Muscle layer of colon (tissue), 2 donors: ENCODE measurements around the gene NUDC.
"Not testable (repeated sequence)": the region's sequence is repeated elsewhere in the genome, so short reads cannot be mapped to it uniquely, and the experiment has no call there.

Experiments
- H3K27ac ChIP-seq: one replicate; pipeline ENCODE4 v1.7.0; 2013; ENCODE audit warnings: low read depth, mild to moderate bottlenecking, low read length, moderate library complexity
- H3K27me3 ChIP-seq, 2 donors: one replicate each; pipeline ENCODE4 v1.7.0; 2013; ENCODE audit warnings: low read length in 2 of 2, mild to moderate bottlenecking in 2 of 2; ENCODE audit not compliant: insufficient read depth in 2 of 2, control insufficient read depth in 1 of 2
- H3K36me3 ChIP-seq: one replicate; pipeline ENCODE4 v1.7.0; 2013; ENCODE audit warnings: mild to moderate bottlenecking, low read length; ENCODE audit not compliant: insufficient read depth
- H3K4me1 ChIP-seq: one replicate; pipeline ENCODE4 v1.7.0; 2013; ENCODE audit warnings: mild to moderate bottlenecking, low read length; ENCODE audit not compliant: insufficient read depth
- H3K4me3 ChIP-seq, 2 donors: one replicate each; pipeline ENCODE4 v1.7.0; 2013; ENCODE audit warnings: low read length in 2 of 2, low read depth in 1 of 2, mild to moderate bottlenecking in 1 of 2, moderate library complexity in 1 of 2
- H3K9ac ChIP-seq: one replicate; pipeline ENCODE4 v1.7.0; 2013; ENCODE audit warnings: low read length
- H3K9me3 ChIP-seq: one replicate; pipeline ENCODE4 v1.7.0; 2013; ENCODE audit warnings: mild to moderate bottlenecking, low read length
- donor health status: abdominal sarcoma.
- donor health status: Adenocarcinoma of cecum.

Gene NUDC

DNA sequence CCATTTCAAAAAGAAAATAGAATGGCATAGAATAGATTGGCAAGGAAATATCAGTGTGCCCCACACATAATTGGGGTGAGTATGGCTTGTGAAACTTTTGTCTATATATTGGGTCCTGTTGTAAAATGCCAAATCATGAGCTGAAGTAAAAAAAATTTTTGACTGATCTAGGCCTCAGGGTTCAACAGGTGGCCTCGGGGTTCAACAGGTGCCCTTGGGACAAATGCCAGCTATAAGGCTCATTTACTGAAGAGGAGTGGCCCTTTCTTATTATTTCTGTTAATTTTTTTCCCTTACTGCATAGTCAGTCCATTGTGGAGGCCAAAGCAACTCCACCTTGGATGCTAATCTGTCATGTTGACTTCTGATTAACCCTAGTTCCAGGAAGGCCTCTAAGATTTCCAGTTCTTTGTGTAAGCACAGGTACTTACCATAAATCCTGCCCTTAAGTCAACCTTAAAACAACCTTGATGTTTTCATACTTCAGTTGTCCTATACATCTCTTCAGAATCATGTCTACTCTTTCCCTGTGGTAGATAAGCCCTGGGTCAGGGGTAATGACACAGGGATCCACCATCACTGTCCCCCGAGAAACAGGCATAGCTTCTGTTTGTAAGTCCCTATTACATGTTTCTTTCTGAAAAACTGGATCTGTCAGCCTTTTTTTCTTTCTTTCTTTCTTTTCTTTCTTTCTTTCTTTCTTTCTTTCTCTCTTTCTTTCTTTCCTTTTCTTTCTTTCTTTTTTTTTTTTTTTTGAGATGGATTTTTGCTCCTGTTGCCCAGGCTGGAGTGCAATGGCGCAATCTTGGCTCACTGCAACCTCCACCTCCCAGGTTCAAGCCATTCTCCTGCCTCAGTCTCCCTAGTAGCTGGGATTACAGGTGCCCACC is 55.3 kb downstream of the NUDC start:
- H3K9ac ChIP-seq, result no peak overlapping the region
- no peaks in the 10 kb centered on the region for H3K9me3 ChIP-seq
- H3K36me3 ChIP-seq, result no peaks in the 10 kb centered on the region
- no peak overlapping the region for H3K27ac ChIP-seq
- H3K4me3 ChIP-seq, result no peak overlapping the region
- no peaks in the 10 kb centered on the region for H3K27me3 ChIP-seq
- no peaks in the 10 kb centered on the region for H3K4me1 ChIP-seq

DNA sequence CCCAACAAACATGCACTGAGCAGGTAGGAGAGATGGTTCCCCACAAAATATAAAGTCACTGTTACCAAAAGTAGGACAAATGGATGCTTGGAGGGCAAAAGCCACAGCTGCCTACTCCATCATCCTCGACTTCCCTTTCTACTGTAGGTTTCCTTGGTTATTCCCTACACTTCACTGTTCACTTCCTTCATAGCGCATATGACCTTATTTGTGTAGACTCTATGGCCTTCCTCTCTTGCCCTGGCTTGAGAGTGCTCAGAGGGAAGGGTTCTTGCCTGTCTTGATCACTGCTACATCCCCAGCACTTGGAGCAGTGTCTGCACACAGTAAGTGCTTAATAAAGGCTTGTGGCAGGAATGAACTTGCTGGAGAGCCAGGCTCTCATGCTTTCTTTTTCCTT is 57.4 kb downstream of the NUDC start:
- H3K4me1 ChIP-seq, result no peaks in the 10 kb centered on the region
- H3K9ac ChIP-seq, result no peak overlapping the region
- H3K27me3 ChIP-seq, result no peaks in the 10 kb centered on the region
- H3K9me3 ChIP-seq, result no peaks in the 10 kb centered on the region
- no peak overlapping the region for H3K27ac ChIP-seq
- no peaks in the 10 kb centered on the region for H3K36me3 ChIP-seq
- H3K4me3 ChIP-seq, result no peak overlapping the region

DNA sequence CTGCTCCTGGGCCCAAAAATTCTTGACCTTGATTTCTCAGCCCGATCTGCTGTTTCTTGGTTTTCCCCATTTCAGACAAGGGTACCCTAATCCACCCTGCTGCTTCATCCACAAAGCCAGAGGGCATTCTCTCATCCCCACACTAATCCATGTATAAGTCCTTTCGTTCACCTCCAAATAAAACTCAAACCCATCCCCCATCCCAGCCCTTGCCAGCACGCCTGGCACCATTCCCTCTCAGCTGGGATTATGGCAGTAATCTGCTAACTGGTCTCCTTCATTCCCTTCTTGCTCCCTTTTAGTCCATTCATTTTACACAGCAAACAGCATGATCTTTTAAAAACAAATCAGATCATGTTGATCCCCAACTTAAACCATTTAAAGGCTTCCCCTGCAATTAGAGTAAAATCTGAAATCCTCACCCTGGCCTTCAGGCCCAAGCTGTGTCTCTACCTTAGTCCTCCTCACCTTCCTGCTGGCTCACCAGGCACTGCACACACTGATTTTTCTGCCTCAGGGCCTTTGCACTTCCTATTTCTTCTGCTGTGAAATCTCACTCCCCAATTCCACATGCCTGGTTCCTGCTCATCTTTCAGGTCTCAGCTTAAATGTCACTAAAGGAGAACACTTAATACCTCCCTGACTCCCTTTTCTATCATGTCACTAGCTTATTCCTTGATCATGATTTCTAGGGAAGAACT is 59.8 kb downstream of the NUDC start:
- Histone ChIP-seq H3K4me1 (no peaks in the 10 kb centered on the region), H3K4me3 (no peak overlapping the region), H3K27me3 (no peaks in the 10 kb centered on the region), H3K9me3 (no peaks in the 10 kb centered on the region), H3K36me3 (no peaks in the 10 kb centered on the region), H3K27ac (no peak overlapping the region), H3K9ac (no peak overlapping the region)

DNA sequence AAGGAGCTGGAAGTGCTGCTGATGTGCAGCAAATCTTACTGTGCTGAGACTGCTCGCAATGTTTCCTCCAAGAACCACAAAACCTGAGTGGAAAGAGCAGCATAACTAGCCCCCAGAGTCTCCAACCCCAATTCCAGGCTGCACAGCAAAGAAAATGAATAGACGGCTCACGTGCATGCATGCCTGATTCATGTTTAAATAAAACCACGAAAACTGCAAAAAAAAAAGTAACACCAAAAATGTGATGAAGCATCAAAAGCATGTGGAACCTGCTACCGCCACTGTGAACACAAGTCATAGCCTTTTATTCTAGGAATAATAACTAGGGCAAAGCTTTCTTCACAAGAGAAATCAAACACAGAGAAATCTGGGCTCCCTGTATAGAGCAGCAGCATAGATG is 62.3 kb downstream of the NUDC start:
- no peaks in the 10 kb centered on the region for H3K36me3 ChIP-seq
- no peak overlapping the region for H3K4me3 ChIP-seq
- H3K4me1 ChIP-seq, result no peaks in the 10 kb centered on the region
- H3K9me3 ChIP-seq, result no peaks in the 10 kb centered on the region
- no peak overlapping the region for H3K9ac ChIP-seq
- no peak overlapping the region for H3K27ac ChIP-seq
- no peaks in the 10 kb centered on the region for H3K27me3 ChIP-seq

DNA sequence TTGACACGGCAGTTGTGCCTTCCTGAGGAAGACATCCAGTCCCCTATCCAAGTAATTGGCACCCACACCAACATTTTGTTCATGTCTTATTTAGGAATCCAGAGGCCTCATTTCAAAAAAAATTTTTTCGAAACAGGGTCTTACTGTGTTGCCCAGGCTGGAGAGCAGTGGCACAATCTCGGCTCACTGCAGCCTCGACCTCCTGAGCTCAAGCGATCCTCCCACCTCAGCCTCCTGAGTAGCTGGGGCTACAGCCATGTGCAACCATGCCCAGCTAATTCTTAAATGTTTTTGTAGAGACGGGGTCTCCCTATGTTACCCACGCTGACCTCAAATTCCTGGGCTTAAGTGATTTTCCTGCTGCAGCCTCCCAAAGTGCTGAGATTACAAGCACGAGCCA is 62.7 kb downstream of the NUDC start:
- H3K4me1 ChIP-seq, result no peaks in the 10 kb centered on the region
- H3K36me3 ChIP-seq, result no peaks in the 10 kb centered on the region
- H3K27ac ChIP-seq, result no peak overlapping the region
- H3K9me3 ChIP-seq, result no peaks in the 10 kb centered on the region
- H3K27me3 ChIP-seq, result no peaks in the 10 kb centered on the region
- H3K9ac ChIP-seq, result no peak overlapping the region
- no peak overlapping the region for H3K4me3 ChIP-seq

DNA sequence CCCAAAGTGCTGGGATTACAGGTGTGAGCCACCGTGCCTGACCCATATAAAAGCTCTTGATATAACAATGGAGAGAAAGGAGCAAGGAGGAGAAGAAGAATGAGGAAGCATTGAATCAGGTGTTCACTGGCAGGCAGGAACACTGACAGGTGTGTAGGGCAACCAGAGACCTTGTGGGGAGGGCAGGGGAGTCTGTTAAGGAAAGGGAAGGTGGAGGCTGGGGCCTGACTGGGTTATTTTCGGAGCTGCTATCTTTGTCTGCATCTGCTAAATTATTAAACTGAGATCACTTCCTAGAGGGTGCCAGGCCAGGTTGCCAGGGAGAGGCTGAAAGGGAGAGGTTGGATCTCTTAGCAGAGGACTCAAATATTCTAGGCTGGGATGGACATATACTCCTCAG is 65.1 kb downstream of the NUDC start:
- H3K4me1 ChIP-seq, result no peaks in the 10 kb centered on the region
- no peaks in the 10 kb centered on the region for H3K27me3 ChIP-seq
- H3K4me3 ChIP-seq, result no peak overlapping the region
- no peaks in the 10 kb centered on the region for H3K9me3 ChIP-seq
- H3K36me3 ChIP-seq, result no peaks in the 10 kb centered on the region
- no peak overlapping the region for H3K27ac ChIP-seq
- no peak overlapping the region for H3K9ac ChIP-seq

DNA sequence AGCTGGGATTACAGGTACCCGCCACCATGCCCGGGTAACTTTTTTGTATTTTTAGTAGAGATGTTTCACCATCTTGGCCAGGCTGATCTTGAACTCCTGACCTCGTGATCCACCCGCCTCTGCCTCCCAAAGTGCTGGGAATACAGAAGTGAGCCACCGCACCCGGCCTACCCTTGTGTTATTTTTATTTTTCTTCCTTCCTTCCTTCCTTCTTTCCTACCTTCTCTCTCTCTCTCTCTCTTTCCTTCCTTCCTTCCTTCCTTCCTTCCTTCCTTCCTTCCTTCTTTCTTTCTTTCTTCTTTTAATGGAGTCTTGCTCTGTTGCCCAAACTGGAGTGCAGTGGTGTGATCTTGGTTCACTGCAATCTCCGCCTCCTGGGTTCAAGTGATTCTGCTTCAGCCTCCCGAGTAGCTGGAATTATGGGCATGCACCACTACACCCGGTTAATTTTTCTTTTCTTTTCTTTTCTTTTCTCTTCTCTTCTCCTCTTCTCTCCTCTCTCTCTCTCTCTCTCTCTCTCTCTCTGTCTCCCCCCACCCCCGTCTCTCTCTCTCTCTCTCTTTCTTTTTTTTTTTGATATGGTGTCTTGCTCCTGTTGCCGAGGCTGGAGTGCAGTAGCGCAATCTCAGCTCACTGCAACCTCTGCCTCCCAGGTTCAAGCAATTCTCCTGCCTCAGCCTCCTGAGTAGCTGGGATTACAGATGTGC is 68.0 kb downstream of the NUDC start:
- H3K27ac ChIP-seq, H3K4me3 ChIP-seq, H3K4me1 ChIP-seq, H3K9me3 ChIP-seq, H3K27me3 ChIP-seq, H3K9ac ChIP-seq, H3K36me3 ChIP-seq: not testable (repeated sequence)

DNA sequence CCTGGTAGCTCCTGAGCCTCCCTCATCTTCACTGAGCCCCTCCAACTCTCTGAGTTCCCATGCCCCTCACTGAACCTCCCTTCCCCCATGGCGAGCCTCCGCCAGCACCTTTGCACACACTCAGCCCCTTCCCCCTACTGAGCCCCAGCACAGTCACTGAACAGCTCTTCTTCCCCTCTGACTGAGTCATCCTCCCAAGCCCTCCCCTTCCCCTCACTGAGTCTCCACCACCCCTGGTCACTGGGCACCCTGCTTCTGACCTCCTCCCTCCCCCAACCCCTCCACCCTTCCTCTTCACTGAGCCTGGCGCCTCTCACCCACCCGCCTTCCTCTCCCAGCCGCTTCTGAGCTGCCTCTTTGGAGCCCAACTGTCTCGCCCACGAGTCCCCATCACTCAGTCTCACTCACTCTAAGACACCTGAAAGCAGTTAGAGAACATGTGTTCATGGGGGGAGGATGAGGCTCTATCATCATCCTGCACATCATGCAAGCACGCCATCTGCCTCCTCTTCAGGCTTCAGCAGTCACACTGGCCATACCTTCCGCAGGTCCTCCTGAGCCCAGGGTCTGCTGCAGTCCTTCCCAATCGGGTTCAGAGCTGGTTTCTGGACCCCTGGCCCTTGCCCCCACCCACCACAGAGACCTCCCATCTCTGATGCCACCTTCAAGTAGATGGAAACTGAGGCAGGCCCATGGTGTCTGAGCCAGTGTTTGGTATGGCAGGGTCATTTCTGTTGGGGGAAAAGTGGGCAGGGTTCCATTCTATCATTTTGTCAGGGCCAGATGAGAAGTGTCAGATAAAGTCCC is 70.0 kb downstream of the NUDC start:
- H3K4me3 ChIP-seq, result no peak overlapping the region
- H3K27ac ChIP-seq, result no peak overlapping the region
- H3K9ac ChIP-seq, result no peak overlapping the region
- H3K36me3 ChIP-seq, result no peaks in the 10 kb centered on the region
- peaks cover 19% of the 10 kb centered on the region for H3K4me1 ChIP-seq
- H3K9me3 ChIP-seq, result no peaks in the 10 kb centered on the region
- peaks cover 7 to 8% of the 10 kb centered on the region in 2 donors for H3K27me3 ChIP-seq

DNA sequence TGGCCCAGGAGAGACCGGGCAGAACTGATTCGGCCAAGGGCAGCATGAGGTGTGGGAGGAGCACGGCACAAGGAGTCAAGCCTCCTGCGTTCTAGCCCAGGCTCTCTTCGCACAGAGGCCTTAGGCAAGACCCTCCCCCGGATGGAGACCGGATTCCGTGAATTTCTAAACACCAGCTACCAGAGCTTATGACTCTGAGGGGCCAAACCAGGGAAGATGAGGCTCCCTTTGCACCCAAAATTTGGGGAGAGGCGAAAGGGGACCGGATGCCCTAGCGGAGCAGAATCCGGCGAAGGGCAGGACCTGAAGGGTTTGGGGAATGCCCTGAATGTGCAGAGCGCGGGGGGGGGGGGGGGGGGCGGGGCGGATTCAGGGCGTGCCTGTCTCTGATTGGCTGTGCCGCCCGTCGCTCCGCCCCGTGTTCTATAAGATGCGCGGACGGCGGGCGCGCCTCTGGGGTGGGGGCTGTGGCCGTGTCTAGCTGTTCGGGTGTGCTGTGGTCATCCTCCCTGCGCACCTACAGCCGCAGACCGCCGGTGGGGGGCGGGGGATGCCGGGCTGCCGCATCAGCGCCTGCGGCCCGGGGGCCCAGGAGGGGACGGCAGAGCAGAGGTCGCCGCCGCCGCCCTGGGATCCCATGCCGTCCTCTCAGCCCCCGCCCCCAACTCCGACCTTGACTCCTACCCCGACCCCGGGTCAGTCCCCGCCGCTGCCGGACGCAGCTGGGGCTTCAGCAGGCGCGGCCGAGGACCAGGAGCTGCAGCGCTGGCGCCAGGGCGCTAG is 71.9 kb downstream of the NUDC start, which contains the start of gene TRNP1:
Gene TRNP1, plus strand, starts transcription at position 456 of the 783 bp plus-strand sequence. Its CDS starts 95 bp downstream, at position 551.
- H3K27ac ChIP-seq, result peak within 1 kb of the TSS; percentile 6
- H3K36me3 ChIP-seq, result no peaks in the 10 kb centered on the region
- H3K9me3 ChIP-seq, result no peaks in the 10 kb centered on the region
- peak within 1 kb of the TSS; percentile 55 to 61 for H3K4me3 ChIP-seq
- peak within 1 kb of the TSS; percentile 41 for H3K9ac ChIP-seq
- peaks cover 7 to 8% of the 10 kb centered on the region in 2 donors for H3K27me3 ChIP-seq
- peaks cover 33% of the 10 kb centered on the region for H3K4me1 ChIP-seq

DNA sequence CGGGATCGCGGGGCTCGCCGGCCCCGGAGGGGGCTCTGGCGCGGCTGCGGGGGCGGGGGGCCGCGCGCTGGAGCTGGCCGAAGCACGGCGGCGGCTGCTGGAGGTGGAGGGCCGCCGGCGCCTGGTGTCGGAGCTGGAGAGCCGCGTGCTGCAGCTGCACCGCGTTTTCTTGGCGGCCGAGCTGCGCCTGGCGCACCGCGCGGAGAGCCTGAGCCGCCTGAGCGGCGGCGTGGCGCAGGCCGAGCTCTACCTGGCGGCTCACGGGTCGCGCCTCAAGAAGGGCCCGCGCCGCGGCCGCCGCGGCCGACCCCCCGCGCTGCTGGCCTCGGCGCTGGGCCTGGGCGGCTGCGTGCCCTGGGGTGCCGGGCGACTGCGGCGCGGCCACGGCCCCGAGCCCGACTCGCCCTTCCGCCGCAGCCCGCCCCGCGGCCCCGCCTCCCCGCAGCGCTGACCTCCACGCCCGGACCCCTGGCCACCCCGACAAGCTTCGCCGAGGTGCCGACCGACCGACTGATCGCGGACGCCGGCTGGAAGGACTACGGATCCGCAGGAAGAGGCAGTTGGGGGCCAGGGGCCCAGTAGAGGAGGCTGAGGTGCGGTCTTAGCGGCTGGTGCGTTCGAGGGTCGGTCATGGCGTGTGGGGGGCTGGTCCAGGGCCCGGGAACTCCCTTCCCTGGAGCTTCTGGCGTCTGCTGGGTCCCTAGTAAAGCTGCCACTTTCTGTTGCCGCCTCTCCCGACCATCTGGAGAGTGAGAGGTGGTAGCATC is 72.7 kb downstream of the NUDC start:
- Histone ChIP-seq H3K4me3 (peak overlapping the region; percentile 55 to 61), H3K27ac (peak overlapping the region; percentile 6), H3K36me3 (no peaks in the 10 kb centered on the region), H3K27me3 (peaks cover 7 to 8% of the 10 kb centered on the region in 2 donors), H3K9ac (peak overlapping the region; percentile 41), H3K4me1 (peaks cover 41% of the 10 kb centered on the region), H3K9me3 (no peaks in the 10 kb centered on the region)
